SKM-1 (cell line): ENCODE results near the gene PRAMEF6.
"Not testable (repeated sequence)": the region's sequence is repeated elsewhere in the genome, so short reads cannot be mapped to it uniquely, and the experiment has no call there.

Experiments
- DNase-seq: peaks from one replicate; lab custom pipeline; 2025; ENCODE audit not compliant: unreplicated experiment; lab: John Stamatoyannopoulos, UW

The PRAMEF6 gene

DNA sequence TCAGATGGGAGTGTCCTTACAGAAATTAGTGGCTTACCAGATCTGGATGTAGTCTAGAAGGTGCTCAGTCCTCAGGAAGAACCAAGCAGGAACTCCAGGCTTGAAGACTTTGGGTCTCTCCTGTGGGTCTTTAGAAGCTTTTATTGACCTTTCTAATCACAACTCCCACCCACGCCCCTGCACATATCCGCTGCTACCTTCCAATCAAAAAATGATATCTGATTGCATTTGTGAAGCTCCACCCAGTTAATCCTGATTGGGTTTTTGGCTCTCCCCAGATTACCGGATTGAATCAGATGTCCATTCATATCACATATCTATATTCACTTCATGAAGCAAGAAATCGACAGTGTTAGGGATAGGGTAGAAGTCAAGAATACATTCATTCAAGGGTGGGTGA lies at the start of gene PRAMEF6:
TSS of gene PRAMEF6 (minus strand) at position 101 of the 400 bp plus-strand sequence. CDS start 5,062 bp downstream, outside the sequence.
- DNase-seq = not testable (repeated sequence)

DNA sequence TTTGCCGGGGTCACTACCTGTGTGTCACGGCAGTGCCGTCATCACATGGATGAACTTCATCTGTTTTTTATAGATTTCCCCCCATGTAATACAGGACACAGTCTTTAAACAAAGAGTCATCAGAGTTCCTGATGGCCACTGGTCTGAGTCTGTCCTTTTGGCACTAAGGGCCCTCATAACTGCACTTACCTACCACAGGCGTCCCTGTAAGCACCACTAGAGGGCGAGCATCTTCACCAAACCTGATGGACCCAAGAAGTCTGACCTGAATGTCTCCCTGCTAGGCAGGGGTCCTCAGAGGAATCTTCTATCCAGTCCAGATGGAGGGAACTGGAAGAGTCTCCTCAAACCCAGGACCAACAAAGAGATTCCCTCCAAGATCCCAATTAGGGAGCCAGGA lies 23.0 kb downstream of the PRAMEF6 start:
- not testable (repeated sequence) for DNase-seq

DNA sequence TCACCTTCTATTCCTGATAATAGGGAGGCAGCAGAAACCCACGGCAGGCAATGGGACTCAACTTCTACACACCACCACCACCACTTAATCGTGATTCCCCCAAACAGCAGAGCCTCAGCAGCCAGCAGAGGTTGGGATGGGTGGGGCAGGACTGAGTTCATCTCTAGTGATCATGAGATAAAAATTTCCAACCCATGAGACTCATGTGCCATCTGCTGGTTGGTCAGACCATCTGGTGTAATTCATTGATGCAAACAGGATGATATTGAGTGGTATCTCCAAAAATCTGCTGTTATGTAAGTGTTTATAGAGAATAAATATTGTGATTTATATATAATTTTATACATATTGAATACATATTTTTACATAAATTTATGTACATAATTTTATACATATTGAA lies 25.6 kb downstream of the PRAMEF6 start:
- not testable (repeated sequence) for DNase-seq

DNA sequence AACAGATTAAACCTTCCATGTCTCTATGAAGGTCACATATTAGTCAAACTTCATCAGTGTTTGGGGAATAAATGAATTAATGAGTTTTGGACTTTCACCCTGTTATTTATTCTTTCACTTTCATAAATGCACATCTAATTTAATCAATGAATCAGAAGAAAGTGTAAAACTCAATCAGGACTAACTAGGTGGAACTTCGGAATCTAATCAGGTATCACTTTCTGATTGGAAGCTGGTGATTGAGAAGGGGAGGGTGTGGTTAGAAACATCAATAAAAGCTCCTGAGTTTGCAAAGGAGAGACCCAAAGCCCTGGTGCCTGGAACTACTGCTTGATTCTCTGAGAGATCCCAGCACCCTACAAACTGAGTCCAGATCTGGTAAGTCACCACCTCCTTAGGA lies 31.1 kb downstream of the PRAMEF6 start, which contains the start of gene PRAMEF7:
TSS of gene PRAMEF7 (plus strand) at position 301 of the 400 bp plus-strand sequence. CDS start 1,083 bp downstream, outside the sequence.
- DNase-seq = not testable (repeated sequence)

DNA sequence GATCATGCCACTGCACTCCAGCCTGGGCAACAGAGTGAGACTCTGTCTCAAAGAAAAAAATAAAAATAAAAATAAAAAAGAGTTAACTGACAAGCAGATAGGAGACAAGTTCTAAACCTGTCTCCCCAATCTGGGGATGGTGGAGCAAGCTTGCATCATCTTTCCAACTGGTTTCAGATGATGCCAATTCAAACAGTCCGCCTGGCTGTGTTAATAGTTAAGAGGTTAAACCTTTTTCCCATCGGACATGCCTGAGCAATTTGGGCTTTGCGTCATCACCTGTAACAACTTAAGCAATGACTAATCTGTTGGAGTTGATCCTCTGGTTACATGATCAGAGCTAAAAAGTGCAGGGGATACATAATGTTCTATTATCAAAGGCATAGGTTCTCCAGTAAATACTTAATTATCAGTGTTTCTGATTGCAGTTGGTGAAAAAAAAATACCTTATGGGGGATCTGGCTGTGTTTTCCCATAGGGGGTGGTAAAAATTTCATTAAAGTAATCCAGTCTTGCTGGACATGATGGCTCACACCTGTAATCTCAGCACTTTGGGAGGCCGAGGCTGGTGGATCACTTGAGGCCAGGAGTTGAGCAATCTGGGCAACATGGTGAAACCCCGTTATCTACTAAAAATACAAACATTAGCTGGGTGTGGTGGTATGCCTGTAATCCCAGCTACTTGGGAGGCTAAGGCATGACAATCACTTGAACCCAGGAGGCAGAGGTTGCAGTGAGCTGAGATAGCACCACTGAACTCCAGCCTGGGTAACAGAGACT lies 43.4 kb downstream of the PRAMEF6 start:
- not testable (repeated sequence) for DNase-seq

DNA sequence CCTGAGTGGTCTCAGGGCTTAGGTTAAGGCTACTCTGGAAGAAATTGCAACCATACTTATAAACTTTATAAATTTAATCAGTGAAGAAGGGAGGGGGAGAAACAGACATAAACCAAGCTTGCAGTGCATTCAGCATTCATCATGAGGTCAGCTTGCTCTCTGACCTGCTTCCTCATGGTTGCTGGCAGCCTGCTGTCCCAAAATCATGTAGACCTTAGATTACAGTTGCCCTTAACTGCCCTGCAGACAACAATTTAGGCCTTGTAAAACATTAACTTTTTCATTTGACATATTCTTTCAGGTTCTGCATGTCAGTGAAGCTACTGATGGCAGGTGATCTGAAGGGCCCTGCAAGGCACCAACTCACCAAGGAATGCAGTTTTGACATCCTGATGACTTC lies 48.2 kb downstream of the PRAMEF6 start:
- DNase-seq = not testable (repeated sequence)

DNA sequence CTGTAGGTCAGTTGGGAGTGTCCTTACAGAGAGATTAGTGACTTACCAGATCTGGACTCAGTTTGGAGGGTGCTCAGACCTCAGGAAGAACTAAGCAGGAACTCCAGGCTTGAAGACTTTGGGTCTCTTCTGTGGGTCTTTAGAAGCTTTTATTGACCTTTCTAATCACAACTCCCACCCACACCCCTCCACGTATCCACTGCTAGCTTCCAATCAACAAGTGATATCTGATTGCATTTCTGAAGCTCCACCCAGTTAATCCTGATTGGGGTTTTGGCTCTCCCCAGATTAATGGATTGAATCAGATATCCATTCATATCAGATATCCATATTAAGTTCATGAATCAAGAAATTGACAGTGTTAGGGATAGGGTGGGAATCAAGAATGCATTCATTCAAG lies 49.2 kb downstream of the PRAMEF6 start, which contains the start of gene PRAMEF10:
TSS of gene PRAMEF10 (minus strand) at position 101 of the 400 bp plus-strand sequence. CDS start 2,423 bp downstream, outside the sequence.
- not testable (repeated sequence) for DNase-seq
